HCT116 (cell line): ENCODE results near the gene FCF1. TPM values are rescaled to one million over a fixed set of nuclear protein-coding genes. Genes with fewer than 3 reads are reported as not detected.

ENCODE experiments used
- ATAC-seq: fragments of 200-7000 bp; cut with Tn5 transposase; 2 replicates; pipeline ENCODE4 v1.9.1; 2020; ENCODE audit warnings: mild to moderate bottlenecking, moderate library complexity
- BruUV-seq: library from RNA; stranded (reverse); fragments of 400-500 nt; replicated peaks from 2 replicates; lab custom pipeline; 2021; lab: Mats Ljungman, UMichigan
- CTCF ChIA-PET: fragments of 300-600 bp; sonication (Branson Sonifier 250); formaldehyde crosslinking; loops from one replicate; lab custom pipeline; 2021; ENCODE audit warnings: antibody characterized with exemption; lab: Charles Lee
- POLR2A ChIA-PET: fragments of 300-600, 350-600 bp; sonication (Branson Sonifier 250); formaldehyde crosslinking; loops from one replicate; lab custom pipeline; 2021; ENCODE audit warnings: antibody characterized with exemption; lab: Charles Lee
- RAD21 ChIA-PET, 2 experiments: fragments of 300-600 bp; sonication (Branson Sonifier 250); formaldehyde crosslinking; loops; one replicate each; lab custom pipeline; 2023; ENCODE audit warnings: low total read pairs in 2 of 2; ENCODE audit not compliant: uncharacterized antibody in 2 of 2, unreplicated experiment in 2 of 2, low non-redundant PET in 1 of 2; lab: Charles Lee
- DNase-seq: peaks from one replicate; pipeline ENCODE4 v3.0.0-alpha.2; 2010; ENCODE audit warnings: low read depth, low spot score
- H2AFZ ChIP-seq: fragments of 200-600 bp; shearing (Covaris generic), sonication (generic); 2 replicates; pipeline ENCODE4 v1.6.1; 2017; ENCODE audit warnings: low read depth, mixed run types, mixed read lengths, antibody characterized with exemption, low read length; ENCODE audit not compliant: poor library complexity, severe bottlenecking
- H3K27ac ChIP-seq: 2 replicates; pipeline ENCODE4 v1.5.1; 2012; ENCODE audit warnings: low read depth, low read length
- H3K27me3 ChIP-seq: fragments of 200-600 bp; sonication (generic); 2 replicates; pipeline ENCODE4 v1.6.1; 2016; ENCODE audit warnings: mixed run types, low read length, mixed read lengths; ENCODE audit not compliant: insufficient read depth
- H3K36me3 ChIP-seq, 2 experiments: fragments of 200-500 bp in 1 of 2; fragments of 200-600 bp in 1 of 2; sonication (Bioruptor generic) in 1 of 2; sonication (generic) in 1 of 2; 2 replicates each; pipeline versions ENCODE4 v1.5.1 to v1.6.1; 2014 to 2016; ENCODE audit warnings: low read length in 2 of 2, inconsistent platforms in 1 of 2, mixed read lengths in 1 of 2, mixed run types in 1 of 2; ENCODE audit not compliant: insufficient read depth in 2 of 2, control insufficient read depth in 1 of 2
- H3K4me1 ChIP-seq, 2 experiments: fragments of 200-600 bp in 1 of 2; sonication (generic) in 1 of 2; 2 replicates each; pipeline versions ENCODE4 v1.5.1 to v1.6.1; 2012 to 2017; ENCODE audit warnings: low read length in 2 of 2, inconsistent platforms in 1 of 2, mild to moderate bottlenecking in 1 of 2, mixed read lengths in 1 of 2, mixed run types in 1 of 2, moderate library complexity in 1 of 2; ENCODE audit not compliant: insufficient read depth in 2 of 2, control insufficient read depth in 1 of 2
- H3K4me2 ChIP-seq: fragments of 200-600 bp; sonication (generic); 2 replicates; pipeline ENCODE4 v1.6.1; 2017; ENCODE audit warnings: mixed run types, low read length, mixed read lengths
- H3K4me3 ChIP-seq, 2 experiments: fragments of 200-600 bp in 1 of 2; sonication (generic) in 1 of 2; replicated peaks in 1 of 2; 2 replicates each; pipeline ENCODE4 v1.5.1; 2011 to 2016; ENCODE audit warnings: low read length in 2 of 2, control low read depth in 1 of 2, low read depth in 1 of 2, mild to moderate bottlenecking in 1 of 2, mixed read lengths in 1 of 2, mixed run types in 1 of 2
- H3K79me2 ChIP-seq: fragments of 200-600 bp; sonication (generic); 2 replicates; pipeline ENCODE4 v1.6.1; 2017; ENCODE audit warnings: mild to moderate bottlenecking, mixed run types, low read length, moderate library complexity, mixed read lengths; ENCODE audit not compliant: insufficient read depth
- H3K9ac ChIP-seq: fragments of 200-600 bp; sonication (generic); 2 replicates; pipeline ENCODE4 v1.6.1; 2016; ENCODE audit warnings: low read length, mixed read lengths
- H3K9me2 ChIP-seq: fragments of 200-600 bp; sonication (generic), shearing (Covaris generic); 2 replicates; pipeline ENCODE4 v1.6.1; 2017; ENCODE audit warnings: mixed run types, mild to moderate bottlenecking, moderate library complexity; ENCODE audit not compliant: insufficient read depth
- H3K9me3 ChIP-seq, 2 experiments: fragments of 200-500 bp in 1 of 2; fragments of 200-600 bp in 1 of 2; sonication (Bioruptor generic) in 1 of 2; sonication (generic) in 1 of 2; 2 replicates each; pipeline ENCODE4 v1.6.1; 2014 to 2017; ENCODE audit warnings: low read length in 2 of 2, mixed read lengths in 2 of 2, inconsistent platforms in 1 of 2, low read depth in 1 of 2, mild to moderate bottlenecking in 1 of 2, mixed run types in 1 of 2, moderate library complexity in 1 of 2; ENCODE audit not compliant: control insufficient read depth in 1 of 2, insufficient read depth in 1 of 2
- H4K20me1 ChIP-seq: fragments of 200-600 bp; sonication (generic), shearing (Covaris generic); 2 replicates; pipeline ENCODE4 v1.6.1; 2017; ENCODE audit warnings: mixed run types, mild to moderate bottlenecking, moderate library complexity; ENCODE audit not compliant: insufficient read depth
- ATF3 ChIP-seq: IDR thresholded peaks from 2 replicates; pipeline ENCODE4 v1.6.1; 2012
- CBX3 ChIP-seq: IDR thresholded peaks from 2 replicates; pipeline ENCODE4 v1.6.1; 2012; ENCODE audit warnings: low read depth
- CEBPB ChIP-seq: IDR thresholded peaks from 2 replicates; pipeline ENCODE4 v1.6.1; 2012; ENCODE audit warnings: low read depth
- CTCF ChIP-seq, 3 experiments: fragments of 200-600 bp in 1 of 3; sonication (generic) in 1 of 3; IDR thresholded peaks in 2 of 3; conservative IDR thresholded peaks in 1 of 3; 2 replicates each; pipeline ENCODE4 v1.5.1; 2012 to 2017; ENCODE audit warnings: low read depth in 2 of 3, low read length in 2 of 3, antibody characterized with exemption in 1 of 3, borderline replicate concordance in 1 of 3, control low read depth in 1 of 3, mild to moderate bottlenecking in 1 of 3, mixed read lengths in 1 of 3, mixed run types in 1 of 3, moderate library complexity in 1 of 3; ENCODE audit not compliant: insufficient read depth in 1 of 3
- ELF1 ChIP-seq: IDR thresholded peaks from 2 replicates; pipeline ENCODE4 v1.6.1; 2012; ENCODE audit warnings: low read depth, borderline replicate concordance
- EZH2 ChIP-seq: fragments of 200-600 bp; sonication (generic); IDR thresholded peaks from 2 replicates; pipeline ENCODE4 v1.6.1; 2017; ENCODE audit warnings: antibody characterized with exemption, mixed run types
- FOSL1 ChIP-seq: IDR thresholded peaks from 2 replicates; pipeline ENCODE4 v1.6.1; 2012; ENCODE audit warnings: low read depth
- JUND ChIP-seq: IDR thresholded peaks from 2 replicates; pipeline ENCODE4 v1.6.1; 2012
- POLR2AphosphoS5 ChIP-seq: IDR thresholded peaks from 2 replicates; pipeline ENCODE4 v1.6.1; 2011; ENCODE audit warnings: mild to moderate bottlenecking, low read depth, low read length, moderate library complexity
- RAD21 ChIP-seq: IDR thresholded peaks from 2 replicates; pipeline ENCODE4 v1.6.1; 2012; ENCODE audit warnings: low read depth, mild to moderate bottlenecking
- REST ChIP-seq: IDR thresholded peaks from 2 replicates; pipeline ENCODE4 v1.6.1; 2012; ENCODE audit warnings: low read depth
- SIN3A ChIP-seq: IDR thresholded peaks from 2 replicates; pipeline ENCODE4 v1.6.1; 2012; ENCODE audit warnings: low read depth
- SP1 ChIP-seq: IDR thresholded peaks from 2 replicates; pipeline ENCODE4 v1.6.1; 2012; ENCODE audit warnings: low read depth
- SRF ChIP-seq: IDR thresholded peaks from 2 replicates; pipeline ENCODE4 v1.6.1; 2012; ENCODE audit warnings: low read depth
- YY1 ChIP-seq: IDR thresholded peaks from 2 replicates; pipeline ENCODE4 v1.6.1; 2011; ENCODE audit warnings: low read length, low read depth, moderate library complexity, mild to moderate bottlenecking; ENCODE audit not compliant: insufficient replicate concordance; ENCODE audit errors: extremely low read depth
- ZBTB33 ChIP-seq: IDR thresholded peaks from 2 replicates; pipeline ENCODE4 v1.6.1; 2011; ENCODE audit warnings: mild to moderate bottlenecking, low read length, moderate library complexity; ENCODE audit not compliant: insufficient replicate concordance; ENCODE audit errors: extremely low read depth
- ZNF274 ChIP-seq: fragments of 200-500 bp; sonication (Bioruptor generic); IDR thresholded peaks from 2 replicates; pipeline ENCODE4 v1.6.1; 2014; ENCODE audit warnings: mild to moderate bottlenecking, low read depth, low read length, inconsistent platforms
- intact Hi-C: fragments of 100-400 bp; cut with micrococcal nuclease; formaldehyde crosslinking; loops from 2 replicates; pipeline ENCODE4 v1.10.0; 2022
- total RNA-seq: library from RNA; stranded (reverse); gene quantifications from one replicate; pipeline ENCODE4 v1.2.1, GENCODE V29; 2021; ENCODE audit not compliant: unreplicated experiment

Gene FCF1
- total RNA-seq, 1 experiment from 2014 or later, result 69.0 TPM

GRCh38 chr14:74735125-74735524 is 22.2 kb downstream of the FCF1 start:
- H3K4me3 ChIP-seq, result no peak overlapping the region
- H3K4me2 ChIP-seq, result no peak overlapping the region
- H3K27ac ChIP-seq, result no peak overlapping the region
- no peaks in the 10 kb centered on the region for H3K79me2 ChIP-seq
- H3K36me3 ChIP-seq, result peaks cover 16 to 34% of the 10 kb centered on the region in 2 experiments
- RAD21 ChIA-PET, result no interaction called here
- intact Hi-C loops, result no loop called here
- no peaks in the 10 kb centered on the region for H3K9me2 ChIP-seq
- H3K9ac ChIP-seq, result no peak overlapping the region
- DNase-seq (no peak), ATAC-seq (no peak)
- TF ChIP-seq SP1 (no peak), CEBPB (no peak), YY1 (no peak), ELF1 (no peak), RAD21 (no peak), ZNF274 (no peak), SRF (no peak), ZBTB33 (no peak), ATF3 (no peak), JUND (no peak), CBX3 (no peak), CTCF (IDR thresholded peaks at IDR 0.05 in 2 of 3, conservative IDR thresholded peaks at IDR 0.05 in 1 of 3; ENCODE audit: borderline replicate concordance in 1 of 3, insufficient read depth in 1 of 3, low read depth in 2 of 3, low read length in 2 of 3) (no peak), REST (no peak), FOSL1 (no peak), EZH2 (no peak), POLR2AphosphoS5 (no peak), SIN3A (no peak)
- H3K27me3 ChIP-seq, result no peaks in the 10 kb centered on the region
- H4K20me1 ChIP-seq, result no peaks in the 10 kb centered on the region
- CTCF ChIA-PET, result no interaction called here
- no peaks in the 10 kb centered on the region for H3K9me3 ChIP-seq
- POLR2A ChIA-PET, result no interaction called here
- peaks cover 0 to 16% of the 10 kb centered on the region in 2 experiments; a peak in 3 of 4 replicates for H3K4me1 ChIP-seq
- TSS peak; percentile 64 for BruUV-seq
- no peak overlapping the region for H2AFZ ChIP-seq
